Right atrium auricular region (tissue), 2 donors: ENCODE data around the gene ALS2CL. TPM values are rescaled to one million over a fixed set of nuclear protein-coding genes. Genes with fewer than 3 reads are reported as not detected.

ENCODE experiments used
- DNase-seq: peaks from one replicate; pipeline ENCODE4 v3.0.0-alpha.2; 2019; ENCODE audit warnings: low spot score
- H3K27ac ChIP-seq, 2 donors: fragments of 200-600 bp; sonication (generic); 1 replicate in 1 of 2; 2 replicates in 1 of 2; pipeline ENCODE4 v1.5.1; 2016 to 2019
- H3K27me3 ChIP-seq, 2 donors: fragments of 200-600 bp; sonication (generic); one replicate each; pipeline versions ENCODE4 v1.5.1 to v1.6.0; 2017 to 2019
- H3K36me3 ChIP-seq: fragments of 200-600 bp; sonication (generic); one replicate; pipeline ENCODE4 v1.5.1; 2016
- H3K4me1 ChIP-seq, 2 donors: fragments of 200-600 bp; sonication (generic); one replicate each; pipeline versions ENCODE4 v1.5.1 to v1.6.0; 2017 to 2019
- H3K4me3 ChIP-seq, 2 donors: fragments of 200-600 bp; sonication (generic); 1 replicate in 1 of 2; 2 replicates in 1 of 2; pipeline ENCODE4 v1.5.1; 2017 to 2019; ENCODE audit warnings: mild to moderate bottlenecking in 1 of 2, moderate library complexity in 1 of 2
- H3K9me3 ChIP-seq, 2 donors: fragments of 200-600 bp; sonication (generic); one replicate each; pipeline ENCODE4 v1.5.1; 2019
- CTCF ChIP-seq, 2 donors: fragments of 200-600 bp; sonication (generic); IDR thresholded peaks; one replicate each; pipeline ENCODE4 v1.5.1; 2019; ENCODE audit warnings: antibody characterized with exemption in 2 of 2
- total RNA-seq, 2 donors: library from RNA; depleted of rRNA; stranded (reverse); fragments of >200 nt; gene quantifications; one replicate each; pipeline ENCODE4 v1.1.0, GENCODE V29; 2016

ALS2CL gene
- total RNA-seq, 2 donors from 2014 or later = 8.3 to 12.5 TPM

- no peaks in the 10 kb centered on the region for H3K9me3 ChIP-seq
- no peaks in the 10 kb centered on the region for H3K27me3 ChIP-seq
- peak; percentile 97 to 98 for TF ChIP-seq CTCF (IDR thresholded peaks at IDR 0.05)
- H3K4me1 ChIP-seq = peaks cover 0 to 13% of the 10 kb centered on the region in 2 donors
- H3K27ac ChIP-seq = peak overlapping the region; percentile 54 to 74
- DNase-seq = peak; percentile 83
- H3K36me3 ChIP-seq = no peaks in the 10 kb centered on the region
- H3K4me3 ChIP-seq = peak overlapping the region in 1 of 2 donors; percentile 33
Measured at GRCh38 chr3:46629551-46630517, 63.6 kb downstream of the ALS2CL start.

- Histone ChIP-seq H3K36me3 (no peaks in the 10 kb centered on the region), H3K4me1 (peaks cover 0 to 13% of the 10 kb centered on the region in 2 donors), H3K27me3 (no peaks in the 10 kb centered on the region), H3K27ac (peak overlapping the region; percentile 44 to 74), H3K4me3 (no peak overlapping the region), H3K9me3 (no peaks in the 10 kb centered on the region)
- no peak for TF ChIP-seq CTCF (IDR thresholded peaks at IDR 0.05)
- peak; percentile 56 for DNase-seq
Measured at GRCh38 chr3:46628901-46629369, 64.5 kb downstream of the ALS2CL start.

GRCh38 chr3:46627078-46627477 is 66.4 kb downstream of the ALS2CL start:
- peaks cover 0 to 13% of the 10 kb centered on the region in 2 donors for H3K4me1 ChIP-seq
- no peaks in the 10 kb centered on the region for H3K36me3 ChIP-seq
- DNase-seq = no peak
- H3K27ac ChIP-seq = no peak overlapping the region
- no peak for TF ChIP-seq CTCF (IDR thresholded peaks at IDR 0.05)
- H3K27me3 ChIP-seq = no peaks in the 10 kb centered on the region
- no peak overlapping the region for H3K4me3 ChIP-seq
- H3K9me3 ChIP-seq = no peaks in the 10 kb centered on the region

GRCh38 chr3:46626039-46626438 is 67.4 kb downstream of the ALS2CL start:
- DNase-seq = peak; percentile 32
- H3K36me3 ChIP-seq = no peaks in the 10 kb centered on the region
- no peak overlapping the region for H3K4me3 ChIP-seq
- peaks cover 0 to 13% of the 10 kb centered on the region in 2 donors for H3K4me1 ChIP-seq
- H3K27ac ChIP-seq = no peak overlapping the region
- H3K9me3 ChIP-seq = no peaks in the 10 kb centered on the region
- H3K27me3 ChIP-seq = no peaks in the 10 kb centered on the region
- TF ChIP-seq CTCF (IDR thresholded peaks at IDR 0.05) = no peak

- Histone ChIP-seq H3K9me3 (no peaks in the 10 kb centered on the region), H3K4me1 (peaks cover 0 to 9% of the 10 kb centered on the region in 2 donors), H3K4me3 (no peak overlapping the region), H3K36me3 (no peaks in the 10 kb centered on the region), H3K27ac (no peak overlapping the region), H3K27me3 (no peaks in the 10 kb centered on the region)
- no peak for DNase-seq
- no peak for TF ChIP-seq CTCF (IDR thresholded peaks at IDR 0.05)
Measured at GRCh38 chr3:46624975-46625490, 68.4 kb downstream of the ALS2CL start.
